Choroid plexus epithelial cell (primary cell): ENCODE data around the gene ACP4.
"Not testable (repeated sequence)": the region's sequence is repeated elsewhere in the genome, so short reads cannot be mapped to it uniquely, and the experiment has no call there.

Experiments
- DNase-seq: peaks from one replicate; pipeline ENCODE4 v3.0.0-alpha.2; 2010; ENCODE audit warnings: low read depth
- H3K4me3 ChIP-seq: 2 replicates; pipeline ENCODE4 v1.5.1; 2011; ENCODE audit warnings: low read depth, mild to moderate bottlenecking, control low read depth, low read length, moderate library complexity
- CTCF ChIP-seq: conservative IDR thresholded peaks from 2 replicates; pipeline ENCODE4 v1.5.1; 2011; ENCODE audit warnings: low read depth, mild to moderate bottlenecking, control low read depth, inconsistent platforms, low read length, moderate library complexity

The ACP4 gene

GRCh38 chr19:50779504-50780457, 10.4 kb upstream of the ACP4 start:
- no peak for TF ChIP-seq CTCF
- H3K4me3 ChIP-seq = no peak overlapping the region
- no peak for DNase-seq

GRCh38 chr19:50780753-50781435, 9.3 kb upstream of the ACP4 start:
- H3K4me3 ChIP-seq = no peak overlapping the region
- DNase-seq = no peak
- no peak for TF ChIP-seq CTCF

GRCh38 chr19:50783848-50784152, 6.4 kb upstream of the ACP4 start:
- not testable (repeated sequence) for DNase-seq, H3K4me3 ChIP-seq

GRCh38 chr19:50784710-50785109, 5.5 kb upstream of the ACP4 start:
- no peak overlapping the region for H3K4me3 ChIP-seq
- no peak for TF ChIP-seq CTCF
- DNase-seq = no peak

GRCh38 chr19:50785329-50785728, 4.9 kb upstream of the ACP4 start:
- DNase-seq = no peak
- no peak overlapping the region for H3K4me3 ChIP-seq
- no peak for TF ChIP-seq CTCF

- no peak overlapping the region for H3K4me3 ChIP-seq
- no peak for DNase-seq
- no peak for TF ChIP-seq CTCF
Measured at GRCh38 chr19:50790922-50791467, 780 bp downstream of the ACP4 start.

- no peak for TF ChIP-seq CTCF
- no peak overlapping the region for H3K4me3 ChIP-seq
- DNase-seq = no peak
Measured at GRCh38 chr19:50791594-50792271, 1.5 kb downstream of the ACP4 start.
